ENCODE results near the gene KLHL12.
A peak's percentile ranks its signal among the peaks of the same experiment; 100 is the strongest.
"Not testable (repeated sequence)": the region's sequence is repeated elsewhere in the genome, so short reads cannot be mapped to it uniquely, and the experiment has no call there.

Gene KLHL12

GRCh38 chr1:202941372-202941771 lies 14.3 kb upstream of the KLHL12 start:
- peak overlapping the region; percentile 52 for H3K27ac ChIP-seq
- POLR2A ChIA-PET (ENCODE audit: low non-redundant PET), result no interaction called here
- TF ChIP-seq, protein P1, sequence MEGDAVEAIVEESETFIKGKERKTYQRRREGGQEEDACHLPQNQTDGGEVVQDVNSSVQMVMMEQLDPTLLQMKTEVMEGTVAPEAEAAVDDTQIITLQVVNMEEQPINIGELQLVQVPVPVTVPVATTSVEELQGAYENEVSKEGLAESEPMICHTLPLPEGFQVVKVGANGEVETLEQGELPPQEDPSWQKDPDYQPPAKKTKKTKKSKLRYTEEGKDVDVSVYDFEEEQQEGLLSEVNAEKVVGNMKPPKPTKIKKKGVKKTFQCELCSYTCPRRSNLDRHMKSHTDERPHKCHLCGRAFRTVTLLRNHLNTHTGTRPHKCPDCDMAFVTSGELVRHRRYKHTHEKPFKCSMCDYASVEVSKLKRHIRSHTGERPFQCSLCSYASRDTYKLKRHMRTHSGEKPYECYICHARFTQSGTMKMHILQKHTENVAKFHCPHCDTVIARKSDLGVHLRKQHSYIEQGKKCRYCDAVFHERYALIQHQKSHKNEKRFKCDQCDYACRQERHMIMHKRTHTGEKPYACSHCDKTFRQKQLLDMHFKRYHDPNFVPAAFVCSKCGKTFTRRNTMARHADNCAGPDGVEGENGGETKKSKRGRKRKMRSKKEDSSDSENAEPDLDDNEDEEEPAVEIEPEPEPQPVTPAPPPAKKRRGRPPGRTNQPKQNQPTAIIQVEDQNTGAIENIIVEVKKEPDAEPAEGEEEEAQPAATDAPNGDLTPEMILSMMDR (conservative IDR thresholded peaks at IDR 0.05; ENCODE audit: low read depth), result no peak
- CTCF ChIA-PET, result interaction anchor here (1.0 kb wide), 1 partner anchor 10 kb away, joined by 3 read pairs; no protein-coding TSS in a partner anchor
- no peak for DNase-seq (ENCODE audit: low spot score)

DNA sequence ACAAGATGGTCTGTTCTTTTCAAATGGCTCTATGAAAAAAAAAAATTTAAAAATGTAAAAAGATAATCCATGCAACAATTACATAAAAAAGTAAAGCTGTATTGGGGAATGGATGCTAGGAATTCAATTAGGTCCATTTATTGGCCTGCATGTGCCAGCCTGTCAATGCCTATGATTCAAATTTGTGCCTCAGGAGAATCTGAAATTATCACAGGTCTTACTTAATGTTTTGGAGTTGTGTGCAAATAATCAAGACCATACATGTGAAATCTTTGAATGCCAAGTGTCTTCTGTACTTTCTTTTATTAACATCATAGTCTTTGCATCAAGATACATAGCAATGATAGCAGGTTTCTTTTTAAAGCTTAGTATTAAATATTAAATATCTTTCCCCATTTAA lies 13.5 kb upstream of the KLHL12 start:
- peak overlapping the region; percentile 68 for H3K27ac ChIP-seq
- ChIA-PET POLR2A (ENCODE audit: low non-redundant PET) (no interaction called here), CTCF (interaction anchor here (0.7 to 1.0 kb wide), 3 partner anchors 11 to 31 kb away, joined by 3 to 5 read pairs (median 3); no protein-coding TSS in a partner anchor)
- TF ChIP-seq, protein P1 (conservative IDR thresholded peaks at IDR 0.05; ENCODE audit: low read depth), result no peak
- DNase-seq (ENCODE audit: low spot score), result peak; percentile 16

DNA sequence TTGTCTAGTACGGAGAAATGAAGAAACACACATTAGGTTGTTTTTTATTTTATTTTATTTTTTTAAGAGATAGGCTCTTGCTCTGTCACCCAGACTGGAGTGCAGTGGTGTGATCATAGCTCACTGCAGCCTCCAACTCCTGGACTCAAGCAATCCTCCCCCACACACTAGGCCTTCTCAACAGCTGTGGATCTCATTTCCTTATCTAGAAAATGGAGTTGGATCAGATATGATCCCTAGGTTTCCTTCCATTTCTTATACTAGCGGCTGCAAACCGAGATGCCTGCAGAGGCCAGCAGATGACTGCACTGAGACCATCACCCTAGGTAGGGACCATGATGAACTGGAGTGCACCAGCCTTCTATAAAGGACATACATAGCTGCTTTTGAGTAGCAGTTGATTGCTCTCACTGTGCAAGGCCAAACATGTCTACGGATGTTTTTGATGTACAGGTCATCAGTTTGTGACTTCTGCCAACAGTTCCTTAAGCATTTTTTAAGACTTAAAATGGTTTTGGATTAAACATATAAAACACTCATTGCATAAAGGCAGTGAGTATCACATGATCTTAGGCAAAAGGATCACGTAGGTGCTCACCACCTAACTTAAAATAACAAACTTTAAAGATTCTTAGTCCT lies 11.4 kb upstream of the KLHL12 start:
- POLR2A ChIA-PET (ENCODE audit: low non-redundant PET), result no interaction called here
- no peak for DNase-seq (ENCODE audit: low spot score)
- H3K27ac ChIP-seq, result no peak overlapping the region
- CTCF ChIA-PET, result no interaction called here
- TF ChIP-seq, protein P1 (conservative IDR thresholded peaks at IDR 0.05; ENCODE audit: low read depth), result no peak

DNA sequence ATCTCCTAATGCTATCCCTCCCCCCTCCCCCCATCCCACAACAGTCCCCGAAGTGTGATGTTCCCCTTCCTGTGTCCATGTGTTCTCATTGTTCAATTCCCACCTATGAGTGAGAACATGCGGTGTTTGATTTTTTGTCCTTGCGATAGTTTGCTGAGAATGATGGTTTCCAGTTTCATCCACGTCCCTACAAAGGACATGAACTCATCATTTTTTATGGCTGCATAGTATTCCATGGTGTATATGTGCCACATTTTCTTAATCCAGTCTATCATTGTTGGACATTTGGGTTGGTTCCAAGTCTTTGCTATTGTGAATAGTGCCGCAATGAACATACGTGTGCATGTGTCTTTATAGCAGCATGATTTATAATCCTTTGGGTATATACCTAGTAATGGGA lies 9.4 kb upstream of the KLHL12 start:
- POLR2A ChIA-PET (ENCODE audit: low non-redundant PET); DNase-seq (ENCODE audit: low spot score); H3K27ac ChIP-seq; CTCF ChIA-PET: not testable (repeated sequence)

DNA sequence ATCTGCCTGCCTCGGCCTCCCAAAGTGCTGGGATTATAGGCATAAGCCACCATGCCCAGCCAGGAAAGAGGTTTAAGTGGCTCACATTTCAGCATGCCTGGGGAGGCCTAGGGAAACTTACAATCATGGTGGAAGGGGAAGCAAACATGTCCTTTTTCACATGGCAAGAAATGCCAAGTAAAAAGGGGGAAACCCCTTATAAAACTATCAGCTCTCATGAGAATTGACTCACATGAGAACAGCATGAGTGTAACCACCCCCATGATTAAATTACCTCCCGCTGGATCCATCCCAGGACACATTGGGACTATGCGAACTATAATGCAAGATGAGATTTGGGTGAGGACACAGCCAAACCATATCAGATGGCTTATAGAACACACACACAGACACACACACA lies 8.8 kb upstream of the KLHL12 start:
- no peak overlapping the region for H3K27ac ChIP-seq
- ChIA-PET POLR2A (ENCODE audit: low non-redundant PET) (no interaction called here), CTCF (no interaction called here)

DNA sequence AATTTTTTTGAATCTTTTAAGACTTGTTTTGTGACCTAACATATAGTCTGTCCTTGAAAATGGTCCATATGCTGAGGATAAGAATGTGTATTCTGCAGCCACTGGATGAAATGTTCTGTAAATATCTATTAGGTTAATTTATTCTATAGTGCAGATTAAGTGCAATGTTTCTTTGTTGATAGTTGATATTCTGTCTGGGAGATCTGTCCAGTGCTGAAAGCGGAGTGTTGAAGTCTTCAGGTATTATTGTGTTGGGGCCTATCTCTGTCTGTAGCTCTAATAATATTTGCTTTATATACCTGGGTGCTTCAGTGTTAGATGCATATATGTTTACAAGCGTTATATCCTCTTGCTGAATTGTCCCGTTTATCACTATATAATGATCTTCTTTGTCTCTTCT lies 7.7 kb upstream of the KLHL12 start:
- DNase-seq (ENCODE audit: low spot score), result no peak
- TF ChIP-seq, protein P1 (conservative IDR thresholded peaks at IDR 0.05; ENCODE audit: low read depth), result no peak
- H3K27ac ChIP-seq, result no peak overlapping the region
- CTCF ChIA-PET, result no interaction called here
- POLR2A ChIA-PET (ENCODE audit: low non-redundant PET), result no interaction called here

More for the DNA sequence above, 8.8 kb upstream of the KLHL12 start:
- TF ChIP-seq, protein P1 (conservative IDR thresholded peaks at IDR 0.05; ENCODE audit: low read depth), result no peak
- no peak for DNase-seq (ENCODE audit: low spot score)

GRCh38 chr1:202932476-202932875 lies 5.4 kb upstream of the KLHL12 start:
- ChIA-PET POLR2A (ENCODE audit: low non-redundant PET) (no interaction called here), CTCF (no interaction called here)
- H3K27ac ChIP-seq, result no peak overlapping the region
- TF ChIP-seq, protein P1 (conservative IDR thresholded peaks at IDR 0.05; ENCODE audit: low read depth), result no peak
- no peak for DNase-seq (ENCODE audit: low spot score)
